NCI-H2171 treated with DMSO at 0.1 percent for 48 hours (cell line): ENCODE data around the gene AQP4.
A peak's percentile ranks its signal among the peaks of the same experiment; 100 is the strongest.

Source experiments
- DNase-seq: peaks from one replicate; lab custom pipeline; 2025; lab: John Stamatoyannopoulos, UW

AQP4 gene

DNA sequence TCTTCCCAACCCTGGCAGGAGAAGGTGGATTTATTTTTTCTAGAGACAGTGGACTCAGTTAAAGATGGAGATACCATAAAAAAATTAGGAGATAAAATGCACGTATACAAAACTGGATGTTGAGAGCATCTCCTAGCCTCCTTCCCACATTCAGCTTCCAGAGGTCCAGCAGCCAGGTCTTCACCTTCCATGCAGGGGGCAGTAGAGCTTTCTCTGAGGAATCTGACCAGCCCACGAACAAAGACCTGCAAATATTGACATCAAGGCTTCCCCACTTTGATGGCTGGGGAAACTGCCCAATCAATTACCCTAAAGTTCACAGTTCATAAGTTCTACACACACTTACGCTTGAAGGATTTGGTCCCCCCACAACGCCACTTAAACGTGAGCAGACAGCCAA lies 24.5 kb downstream of the AQP4 start:
- no peak for DNase-seq

DNA sequence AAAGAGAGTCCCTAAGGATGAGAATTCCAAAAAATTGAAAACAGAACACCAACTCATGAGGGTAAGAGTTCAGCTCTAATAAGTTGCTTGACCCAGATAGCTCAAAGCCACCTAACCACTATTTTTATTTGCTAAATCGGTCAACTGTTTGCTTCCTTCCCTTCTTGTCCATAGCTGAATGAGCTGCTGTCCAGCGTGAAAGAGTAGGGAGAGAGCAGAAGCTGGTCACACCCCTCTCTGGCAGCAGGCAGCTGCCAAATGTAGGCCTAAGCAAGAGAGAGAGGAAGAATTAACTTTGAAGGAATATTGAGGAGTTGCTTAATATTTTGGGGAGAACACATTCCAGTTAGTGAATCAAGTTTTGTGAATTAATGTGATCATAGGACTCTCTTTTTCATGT lies 25.9 kb downstream of the AQP4 start:
- no peak for DNase-seq

DNA sequence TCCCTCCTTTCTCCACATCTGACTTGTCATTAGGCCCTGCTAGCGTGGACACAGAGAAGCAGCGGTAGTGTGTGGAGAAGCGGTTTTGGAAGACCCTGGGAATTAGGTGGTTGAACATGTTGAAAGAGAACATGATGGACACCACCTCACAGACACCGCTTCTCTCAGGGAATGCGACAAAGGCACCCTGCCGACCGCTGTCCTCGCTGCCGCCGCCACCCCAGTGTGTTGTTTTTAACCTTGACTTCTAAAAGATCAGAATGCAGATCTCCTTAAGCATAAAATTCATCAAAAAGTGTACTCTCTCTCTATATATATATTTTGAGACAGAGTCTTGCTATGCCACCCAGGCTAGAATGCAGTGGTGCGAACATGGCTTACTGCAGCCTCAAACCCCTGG lies 33.2 kb downstream of the AQP4 start:
- DNase-seq = no peak

DNA sequence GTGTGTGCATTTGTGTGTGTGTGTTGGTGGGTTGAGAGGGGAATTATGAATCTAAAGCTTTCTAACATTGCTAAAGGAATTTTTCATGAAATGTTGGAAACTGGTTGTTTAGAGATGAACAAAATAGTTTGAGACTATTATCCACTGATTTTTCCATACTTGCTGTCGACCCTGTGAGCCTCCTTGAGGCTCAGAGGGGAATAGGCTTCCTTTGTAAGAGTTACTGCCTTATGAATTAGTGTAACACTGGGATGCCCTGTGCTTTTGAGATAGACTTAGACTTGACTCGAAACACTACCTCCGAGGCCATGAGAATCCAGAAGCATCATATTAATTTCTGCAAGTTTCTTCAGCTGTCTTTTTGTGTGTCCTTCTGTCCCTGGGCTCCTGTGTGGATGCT lies 37.9 kb downstream of the AQP4 start:
- no peak for DNase-seq

DNA sequence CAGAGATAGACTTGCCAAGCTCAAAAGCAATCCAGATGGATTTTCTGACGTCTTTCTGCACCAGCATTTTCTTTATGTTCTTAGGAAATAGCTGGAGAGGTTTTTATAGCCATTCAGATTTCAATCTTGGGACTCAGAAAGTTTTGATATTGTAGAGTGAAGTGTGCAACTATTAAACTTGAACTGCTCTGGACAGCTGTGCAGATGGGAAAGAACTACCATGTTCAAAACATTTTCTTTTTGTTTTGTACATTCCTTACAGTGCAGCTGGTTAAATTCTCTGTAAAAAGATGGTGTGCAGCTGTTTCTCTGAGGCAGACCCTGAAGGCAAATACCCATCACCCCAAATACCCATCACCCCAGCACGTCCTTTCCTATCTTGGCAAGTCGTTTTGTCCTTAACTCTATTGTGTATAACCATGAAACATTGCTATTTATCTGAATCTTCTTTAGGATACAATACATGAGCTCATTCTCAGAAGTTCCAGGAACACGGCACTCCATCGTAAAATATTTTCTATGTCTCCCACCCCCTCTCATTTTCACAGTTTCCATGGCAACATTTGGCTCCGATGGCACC lies 38.8 kb downstream of the AQP4 start:
- no peak for DNase-seq

DNA sequence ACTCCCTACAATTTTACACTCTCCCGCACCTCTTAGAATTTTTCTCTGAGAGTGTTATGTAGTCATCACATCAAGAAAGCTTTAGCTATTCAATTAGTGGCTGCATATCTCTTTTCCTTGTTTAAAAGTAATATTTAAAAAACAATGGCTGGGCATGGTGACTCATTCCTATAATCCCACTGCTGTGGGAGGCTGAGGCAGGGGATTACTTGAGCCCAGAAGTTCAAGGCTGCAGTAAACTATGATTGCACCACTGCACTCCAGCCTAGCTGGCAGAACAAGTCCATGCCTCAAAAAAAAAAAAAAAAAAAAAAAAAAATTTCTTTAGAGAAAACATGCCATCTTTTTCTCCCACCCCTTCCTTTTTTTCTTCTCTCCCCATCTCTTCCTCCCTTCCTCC lies 44.3 kb downstream of the AQP4 start:
- no peak for DNase-seq

DNA sequence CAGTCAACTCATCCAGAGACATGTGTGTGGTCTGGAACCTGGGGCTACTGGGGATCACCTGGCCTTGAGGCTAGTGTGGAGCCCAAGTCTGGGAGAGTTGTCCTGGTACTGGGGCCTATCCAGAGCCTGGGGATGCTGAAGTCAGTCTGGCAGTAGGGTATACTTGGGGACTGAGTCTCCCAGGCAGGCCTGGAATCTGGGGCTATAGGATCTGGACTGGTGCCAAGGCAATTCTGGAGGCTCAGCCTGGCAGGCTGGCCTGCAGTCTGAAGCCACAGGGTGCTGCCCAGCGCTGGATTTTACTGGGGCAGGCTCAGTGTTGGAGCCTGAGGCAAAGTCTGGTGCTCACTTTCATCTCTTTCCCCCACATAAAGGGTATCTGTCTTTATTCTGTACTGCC lies 46.5 kb downstream of the AQP4 start:
- no peak for DNase-seq

DNA sequence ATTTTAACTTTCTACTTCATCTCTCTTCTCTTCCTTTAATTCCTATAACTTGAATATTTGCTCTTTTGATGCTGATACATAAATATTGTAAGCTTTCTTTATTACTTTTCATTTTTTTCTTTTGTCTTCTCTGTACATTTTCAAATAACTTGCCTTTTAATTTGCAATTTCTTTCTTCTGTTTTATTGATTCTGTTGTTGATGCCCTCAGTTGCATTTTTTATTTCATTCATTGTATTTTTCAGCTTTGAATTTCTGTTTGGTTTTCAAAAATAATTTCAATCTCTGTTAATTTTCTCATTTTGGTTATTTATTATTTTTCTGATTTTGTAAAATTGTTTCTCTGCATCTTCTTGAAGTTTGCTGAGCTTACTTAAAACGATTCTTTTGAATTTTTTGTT lies 47.0 kb downstream of the AQP4 start:
- no peak for DNase-seq

DNA sequence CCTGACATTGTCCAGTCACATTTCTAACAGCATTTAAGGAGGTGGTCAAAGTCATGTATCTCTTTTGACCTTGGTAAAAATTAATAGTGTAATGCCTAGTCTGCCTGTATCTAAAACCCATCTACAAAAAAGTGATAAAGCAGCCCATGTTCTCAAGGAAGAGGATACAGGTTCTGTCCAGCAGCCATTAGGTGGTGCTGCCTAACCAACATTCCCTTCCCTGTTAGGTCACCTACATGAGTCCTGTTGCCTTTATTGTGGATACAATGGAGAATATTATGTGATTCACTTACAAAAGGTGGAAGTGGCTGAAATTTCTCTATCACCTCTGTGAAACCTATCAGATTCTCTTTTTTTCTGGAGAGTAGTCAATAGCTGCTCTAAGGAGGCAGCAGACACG lies 52.5 kb downstream of the AQP4 start:
- DNase-seq = peak; percentile 41

DNA sequence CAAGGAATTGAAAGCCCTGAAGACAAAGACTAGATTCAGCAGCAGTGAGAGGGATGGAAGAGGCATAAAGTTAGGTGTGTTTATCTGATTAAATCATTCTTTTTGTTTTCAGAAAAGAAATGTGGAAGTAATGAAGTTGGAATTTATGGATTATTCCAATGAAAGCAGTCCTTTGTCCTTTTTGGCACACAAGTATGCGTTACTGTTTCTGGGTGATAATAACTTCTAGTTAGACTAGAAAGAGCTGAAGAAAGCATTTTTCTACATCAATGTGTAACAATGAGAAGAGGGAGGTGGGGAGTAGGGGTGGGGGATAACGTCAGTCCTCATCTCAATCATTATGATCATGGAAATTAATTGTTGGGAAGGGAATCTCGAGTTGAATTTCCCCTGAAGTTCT lies 53.0 kb downstream of the AQP4 start:
- DNase-seq = no peak

DNA sequence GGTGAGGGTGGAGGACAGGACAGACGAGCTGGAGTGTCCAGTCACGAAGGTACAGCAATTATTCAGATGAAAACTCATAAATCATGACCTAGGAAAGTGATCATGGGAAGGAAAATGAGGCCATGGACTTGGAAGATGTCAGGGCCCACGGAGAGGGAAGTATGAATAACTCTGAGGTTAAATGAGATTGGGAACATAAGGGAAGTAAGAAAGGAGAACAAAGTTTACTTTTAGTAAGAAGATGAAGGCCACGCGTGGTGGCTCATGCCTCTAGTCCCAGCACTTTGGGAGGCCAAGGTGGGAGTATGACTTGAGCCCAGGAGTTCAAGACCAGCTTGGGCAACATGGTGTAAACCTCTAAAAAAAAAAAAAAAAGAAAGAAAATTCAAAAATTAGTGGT lies 56.2 kb downstream of the AQP4 start:
- no peak for DNase-seq

DNA sequence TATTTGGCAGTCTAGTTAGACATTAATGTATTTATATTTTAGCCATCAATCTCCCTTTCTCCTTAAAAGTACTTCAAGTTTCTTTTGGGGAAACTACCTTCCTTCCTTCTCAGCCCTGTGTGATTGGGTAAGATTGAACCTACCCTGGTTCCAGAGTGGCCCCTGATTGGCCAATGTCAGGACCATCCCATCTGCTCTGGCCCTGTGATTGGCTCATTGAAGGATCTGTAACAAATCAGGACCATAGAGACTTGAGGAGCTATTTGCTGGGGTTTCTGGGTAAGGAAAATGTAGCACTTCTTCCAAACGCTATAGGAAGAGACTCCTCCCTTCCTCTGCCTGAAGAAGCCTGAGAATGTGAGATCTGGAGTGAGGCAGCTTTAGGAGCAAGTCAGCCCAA lies 59.3 kb downstream of the AQP4 start:
- no peak for DNase-seq

DNA sequence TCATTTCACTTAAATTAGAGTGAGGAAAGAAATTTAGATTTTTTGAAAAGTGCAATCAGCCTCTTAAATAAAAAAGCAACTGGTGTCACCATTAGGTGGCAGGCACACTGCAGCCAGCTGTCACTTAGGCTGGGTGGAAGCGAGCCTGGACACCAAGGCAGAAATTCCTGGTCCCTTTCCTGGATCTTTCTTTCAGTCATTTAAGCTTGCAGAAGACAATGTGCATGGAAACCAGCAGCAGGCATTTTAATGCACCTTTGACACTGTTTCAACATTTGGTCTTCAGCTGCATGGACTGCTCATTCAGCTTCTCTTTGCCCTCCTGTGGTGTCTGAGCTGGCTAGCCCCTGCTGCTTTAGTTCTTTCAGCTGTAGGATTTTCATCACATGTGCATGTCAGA lies 61.0 kb downstream of the AQP4 start:
- peak; percentile 22 for DNase-seq

DNA sequence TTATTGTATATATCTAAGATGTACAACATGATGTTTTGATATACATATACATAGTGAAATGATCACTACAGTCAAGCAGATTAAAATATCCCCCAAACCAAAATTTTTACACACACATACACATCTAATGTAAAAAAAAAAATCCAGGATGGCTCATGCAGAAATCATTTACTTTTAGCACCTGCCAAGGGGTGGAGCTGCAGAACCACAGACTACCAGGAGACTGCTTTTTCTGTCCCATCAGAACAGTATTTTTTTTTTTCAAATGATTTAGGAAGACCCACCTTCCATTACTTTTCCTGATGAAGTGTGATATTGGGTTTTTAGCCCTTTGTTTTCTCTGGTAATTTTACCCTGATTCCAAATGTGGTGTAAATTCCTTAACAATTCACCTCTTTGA lies 61.9 kb downstream of the AQP4 start:
- peak; percentile 50 for DNase-seq

DNA sequence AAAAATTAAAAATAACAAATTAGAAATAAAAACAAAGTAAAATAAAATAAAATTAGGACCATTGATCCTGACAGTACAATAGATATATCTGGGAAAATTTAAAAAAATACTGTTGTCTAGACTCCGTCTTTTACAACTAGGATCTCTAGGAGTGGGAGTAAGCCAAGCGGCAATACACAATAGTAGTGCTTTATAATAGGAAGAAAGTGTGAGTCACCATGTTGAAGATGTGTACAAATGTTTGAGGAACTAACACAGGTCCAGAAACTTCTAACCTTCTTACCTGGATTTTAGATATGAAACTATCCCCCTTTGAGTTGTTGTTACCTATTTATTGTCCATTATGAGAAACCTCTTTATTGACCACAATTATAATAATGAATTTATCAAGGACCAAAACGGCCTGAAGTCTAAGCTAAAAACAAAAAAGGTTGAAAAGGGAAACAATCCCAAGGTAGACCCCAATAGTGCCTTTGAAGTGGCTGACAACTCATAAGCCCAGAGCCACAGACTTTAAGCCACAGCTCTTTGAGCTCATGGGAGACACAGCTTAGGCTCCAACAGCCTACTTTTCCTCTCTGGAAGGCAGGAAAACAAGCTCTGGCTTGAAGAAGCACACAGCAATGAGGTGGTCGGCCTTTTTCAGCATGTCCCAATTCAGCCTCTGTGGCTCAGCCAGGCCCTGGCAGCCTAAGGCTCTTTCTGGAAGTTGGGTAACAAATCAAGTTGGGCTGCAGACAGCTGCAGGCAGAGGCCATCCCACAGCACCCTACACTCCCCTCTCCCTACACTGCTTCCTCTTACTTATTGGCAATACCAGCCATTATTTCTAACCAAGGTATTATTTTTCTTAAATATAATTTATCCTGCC lies 62.9 kb downstream of the AQP4 start:
- no peak for DNase-seq
